GM21528 (cell line): ENCODE measurements around the gene ETFA.

Source experiments
- ATAC-seq: cut with Tn5 transposase; IDR thresholded peaks from one replicate; pipeline ENCODE4 v1.9.1; 2021; ENCODE audit warnings: mild to moderate bottlenecking, moderate library complexity; ENCODE audit not compliant: unreplicated experiment, low FRiP score

The ETFA gene

GRCh38 chr15:76223521-76223920, 87.7 kb downstream of the ETFA start:
- no peak for ATAC-seq

DNA sequence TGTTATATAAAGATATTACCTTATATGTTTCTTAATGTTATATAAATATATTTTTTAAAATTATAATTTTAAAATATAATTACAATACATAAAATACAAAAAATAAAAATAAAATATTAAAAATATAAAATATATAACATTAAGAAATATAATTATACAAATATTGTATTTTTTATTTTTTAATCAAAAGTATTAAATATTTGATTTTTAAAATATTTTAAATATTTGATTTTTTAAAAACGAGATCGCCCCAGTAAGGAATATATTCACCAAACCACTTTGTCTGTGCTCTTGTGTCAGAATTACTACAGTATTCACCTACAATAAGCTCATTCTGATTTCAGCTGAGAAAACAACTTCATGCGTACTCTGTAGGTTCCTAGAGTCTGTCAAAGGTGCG, 89.1 kb downstream of the ETFA start:
- ATAC-seq, result no peak

DNA sequence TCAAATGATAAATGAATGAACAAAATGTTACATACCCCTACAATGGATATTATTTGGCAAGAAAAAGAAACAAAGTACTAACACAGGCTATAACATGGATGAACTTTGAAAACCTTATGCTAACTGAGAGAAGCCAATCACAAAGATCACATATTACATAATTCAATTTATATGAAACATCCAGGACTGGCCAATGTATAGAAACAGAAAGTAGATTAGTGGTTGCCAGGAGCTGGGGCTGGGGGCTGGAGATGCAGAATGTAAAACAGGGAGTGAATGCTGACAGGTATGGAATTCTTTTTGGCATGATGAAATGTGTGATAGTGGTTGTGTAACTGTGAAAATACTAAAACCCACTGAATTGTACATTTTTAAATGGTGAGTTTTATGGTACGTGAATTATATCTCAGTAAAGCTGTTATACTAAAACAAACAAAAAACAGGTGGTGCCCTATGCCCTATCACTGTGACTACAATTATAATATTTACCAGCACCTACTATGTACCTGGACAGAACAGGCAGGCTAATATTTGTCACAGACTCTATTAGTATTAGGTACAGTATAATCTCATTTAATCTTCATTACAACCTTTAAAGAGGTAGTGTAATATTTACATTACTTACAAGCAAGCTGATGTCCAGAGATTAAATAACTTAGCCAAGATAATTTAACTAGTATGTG, 90.0 kb downstream of the ETFA start:
- ATAC-seq, result no peak

DNA sequence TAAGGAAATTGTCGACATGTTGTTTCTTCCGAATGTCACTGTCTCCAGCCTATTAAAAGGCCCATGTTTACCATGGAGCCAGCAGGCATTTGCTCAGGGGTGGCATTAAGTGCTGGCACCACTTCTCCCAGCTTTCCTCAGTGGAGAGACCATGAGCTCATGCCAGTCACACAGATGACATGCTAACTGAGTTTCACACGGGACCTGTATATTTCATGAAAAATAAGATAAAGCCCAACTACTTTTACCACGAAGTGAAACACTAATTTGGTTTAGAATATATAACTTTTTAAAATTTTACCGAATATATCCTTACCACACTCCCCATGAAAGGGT, 93.4 kb downstream of the ETFA start:
- ATAC-seq, result no peak

DNA sequence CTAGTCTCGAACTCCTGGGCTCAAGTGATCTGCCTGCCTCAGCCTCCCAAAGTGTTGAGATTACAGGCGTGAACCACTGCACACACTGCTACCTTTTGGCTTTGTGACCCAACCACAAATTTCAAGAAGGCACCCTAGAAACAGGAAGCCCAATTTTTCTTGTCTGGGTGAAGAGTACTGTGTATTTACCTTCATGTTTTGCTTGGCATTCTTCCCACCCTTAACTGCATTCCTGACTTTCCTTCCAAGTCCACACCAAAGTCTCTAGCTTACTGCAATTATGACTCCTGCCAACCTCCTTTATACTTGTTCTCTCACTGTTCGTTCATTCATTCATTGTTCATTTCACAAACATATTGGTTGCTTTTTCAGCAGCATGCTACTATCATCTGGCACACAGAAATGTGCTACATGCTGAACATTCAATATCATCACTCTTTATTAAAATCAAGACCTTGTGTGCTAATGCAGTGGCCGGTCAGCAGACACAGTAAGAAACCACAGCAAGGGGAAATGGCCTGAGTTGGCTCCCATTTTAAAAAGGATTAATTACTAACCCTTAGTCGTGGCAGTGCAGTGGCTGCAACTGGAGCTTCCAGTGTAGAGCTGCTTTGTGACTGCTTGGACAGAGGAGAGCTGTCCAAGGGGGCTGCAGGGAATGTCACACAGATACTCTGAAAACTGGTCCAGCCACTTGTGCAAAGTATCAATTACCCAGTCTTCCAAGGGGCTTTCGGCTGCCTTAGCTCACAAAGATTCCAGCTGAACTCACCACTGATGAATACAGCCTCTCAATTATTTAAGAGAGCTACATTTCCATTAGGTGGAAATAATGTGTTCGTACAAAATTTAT, 94.0 kb downstream of the ETFA start:
- no peak for ATAC-seq

- ATAC-seq, result no peak
Observed at GRCh38 chr15:76215634-76216033, 95.6 kb downstream of the ETFA start.

DNA sequence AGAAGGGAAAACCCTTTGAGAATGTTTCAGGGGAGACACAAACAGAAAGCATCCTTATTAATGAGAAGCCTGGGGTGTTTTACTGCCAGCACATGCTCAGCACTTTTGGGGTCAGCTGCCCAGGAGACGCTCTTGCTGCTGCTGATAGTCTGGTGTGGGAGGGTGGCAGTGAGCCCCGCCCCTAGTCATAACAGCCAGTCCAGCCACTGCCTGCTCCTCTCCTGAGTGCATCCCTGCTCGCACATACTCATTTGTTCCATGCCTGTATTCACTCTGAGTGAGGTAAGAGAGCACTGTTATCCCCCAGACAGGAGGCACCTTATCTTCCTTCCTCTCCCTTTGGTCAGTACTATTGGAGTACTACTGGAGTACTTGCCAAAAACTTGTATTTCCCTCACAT, 101.3 kb downstream of the ETFA start:
- ATAC-seq, result no peak

GRCh38 chr15:76209523-76209922, 101.7 kb downstream of the ETFA start:
- ATAC-seq, result no peak

DNA sequence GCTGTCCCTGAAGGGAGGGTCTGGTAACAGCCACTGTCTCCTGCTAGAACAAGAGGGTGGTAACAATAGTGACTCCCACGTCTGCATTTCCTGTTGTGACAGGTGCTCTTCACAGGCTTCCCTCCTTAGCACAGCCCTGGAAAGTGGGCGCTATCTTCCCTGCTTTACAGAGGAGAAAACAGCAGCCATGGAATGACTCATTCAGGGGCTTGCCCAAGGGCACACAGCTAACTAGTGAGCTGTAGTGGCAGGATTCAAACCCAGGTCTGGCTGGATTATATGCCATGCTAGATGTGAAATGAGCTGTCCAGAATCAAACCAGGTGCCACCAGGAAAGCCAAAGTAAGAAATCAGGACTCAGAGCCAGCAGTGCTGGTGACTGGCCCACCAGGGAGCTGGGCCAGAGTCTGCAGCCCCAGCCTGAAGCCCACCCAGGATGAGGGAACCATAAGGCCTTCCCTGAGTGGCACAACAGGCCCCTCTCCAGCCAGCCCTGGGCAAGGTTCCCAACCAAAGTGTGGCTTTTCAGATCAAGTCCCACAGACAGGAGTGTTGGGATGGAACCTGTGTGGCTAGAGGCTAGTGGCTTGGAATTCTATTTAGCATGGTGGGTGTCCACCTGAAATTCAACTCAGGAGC, 102.4 kb downstream of the ETFA start:
- no peak for ATAC-seq

DNA sequence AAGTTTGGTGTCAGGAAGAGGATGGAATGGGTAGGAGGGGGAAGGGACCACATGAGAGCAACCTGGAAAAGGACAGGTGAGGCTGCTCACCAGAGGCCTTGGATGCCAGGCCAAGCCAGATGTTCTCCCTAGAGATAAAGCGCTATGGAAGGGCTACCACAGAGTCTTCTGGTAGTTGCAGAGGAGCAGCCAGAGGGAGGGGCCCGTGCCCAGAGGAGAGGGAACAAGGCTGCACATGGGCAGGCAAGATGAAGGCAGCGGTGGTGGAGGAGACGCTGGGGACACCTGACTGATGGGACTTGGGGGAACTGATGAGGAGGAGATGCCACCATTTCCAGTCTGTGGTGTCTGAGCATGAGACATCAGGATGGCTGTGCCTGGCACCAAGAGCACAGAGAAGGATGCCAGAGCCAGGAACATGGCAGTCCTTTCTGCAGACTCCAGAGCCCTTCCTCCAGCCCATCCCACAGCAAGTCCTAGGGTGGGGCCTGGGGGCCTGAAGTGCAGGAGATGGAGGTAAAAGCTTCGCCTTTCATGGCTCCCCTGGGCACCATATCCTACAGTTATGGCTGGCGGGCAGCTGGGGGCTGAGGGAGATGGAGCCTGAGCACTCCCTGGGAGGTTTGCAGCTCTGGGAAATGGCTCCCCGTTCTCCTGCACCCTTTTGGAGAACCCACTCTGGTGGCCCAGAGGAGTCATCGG, 103.0 kb downstream of the ETFA start:
- no peak for ATAC-seq

DNA sequence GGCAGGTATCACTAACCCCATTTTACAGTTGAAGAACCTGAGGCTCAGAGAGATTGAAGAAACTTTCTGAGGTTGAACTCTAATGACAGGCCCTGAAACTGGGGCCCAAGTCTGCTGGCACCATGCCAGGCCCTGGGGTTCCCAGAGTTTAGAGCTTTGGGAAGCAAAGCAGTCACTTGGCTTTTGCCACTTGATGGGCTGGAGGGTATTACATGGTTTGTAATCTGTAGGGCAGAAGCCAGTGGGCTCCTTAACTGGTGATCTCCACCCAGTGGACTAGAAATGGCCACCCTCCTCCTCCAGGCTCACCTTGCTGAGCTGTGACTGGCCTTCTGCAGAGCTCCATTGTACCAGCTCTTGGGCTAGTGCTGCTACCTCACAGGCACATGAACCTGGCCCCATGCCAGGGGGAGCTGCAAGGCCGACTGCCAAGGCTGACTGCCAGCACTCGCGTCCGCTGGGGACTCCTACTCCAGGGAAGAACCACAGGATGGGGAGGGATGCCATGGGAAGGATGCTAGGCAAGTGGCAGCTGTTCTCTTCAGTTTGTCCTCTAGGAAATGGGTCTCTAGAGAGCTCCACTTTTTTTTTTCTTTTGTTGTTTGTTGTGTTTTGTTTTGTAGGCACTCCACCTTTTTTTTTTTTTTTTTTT, 104.8 kb downstream of the ETFA start:
- ATAC-seq, result no peak

DNA sequence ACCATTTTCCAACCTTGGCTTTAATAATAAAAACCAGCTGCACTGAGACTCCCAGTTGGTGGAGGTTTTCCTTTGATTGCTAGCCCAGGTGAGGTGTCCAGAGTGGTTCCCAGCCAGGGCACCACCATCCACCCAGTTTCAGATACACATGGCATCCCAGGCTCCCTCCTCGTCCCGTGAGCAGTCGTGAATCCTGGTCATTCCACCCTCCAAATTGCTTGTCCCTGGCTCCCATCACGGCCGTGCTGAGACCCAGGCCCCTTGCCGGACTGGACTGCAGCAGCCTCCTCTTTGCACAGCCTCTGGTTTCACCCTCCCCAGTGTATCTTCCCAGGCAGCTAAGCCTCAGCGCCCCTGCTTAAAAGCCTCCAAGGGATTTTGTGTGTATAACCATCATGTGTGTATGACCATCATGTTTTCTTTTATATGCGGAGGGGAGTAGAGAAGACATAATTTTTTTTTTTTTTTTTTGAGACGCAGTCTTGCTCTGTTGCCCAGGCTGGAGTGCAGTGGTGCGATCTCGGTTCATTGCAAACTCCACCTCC, 106.3 kb downstream of the ETFA start:
- no peak for ATAC-seq

DNA sequence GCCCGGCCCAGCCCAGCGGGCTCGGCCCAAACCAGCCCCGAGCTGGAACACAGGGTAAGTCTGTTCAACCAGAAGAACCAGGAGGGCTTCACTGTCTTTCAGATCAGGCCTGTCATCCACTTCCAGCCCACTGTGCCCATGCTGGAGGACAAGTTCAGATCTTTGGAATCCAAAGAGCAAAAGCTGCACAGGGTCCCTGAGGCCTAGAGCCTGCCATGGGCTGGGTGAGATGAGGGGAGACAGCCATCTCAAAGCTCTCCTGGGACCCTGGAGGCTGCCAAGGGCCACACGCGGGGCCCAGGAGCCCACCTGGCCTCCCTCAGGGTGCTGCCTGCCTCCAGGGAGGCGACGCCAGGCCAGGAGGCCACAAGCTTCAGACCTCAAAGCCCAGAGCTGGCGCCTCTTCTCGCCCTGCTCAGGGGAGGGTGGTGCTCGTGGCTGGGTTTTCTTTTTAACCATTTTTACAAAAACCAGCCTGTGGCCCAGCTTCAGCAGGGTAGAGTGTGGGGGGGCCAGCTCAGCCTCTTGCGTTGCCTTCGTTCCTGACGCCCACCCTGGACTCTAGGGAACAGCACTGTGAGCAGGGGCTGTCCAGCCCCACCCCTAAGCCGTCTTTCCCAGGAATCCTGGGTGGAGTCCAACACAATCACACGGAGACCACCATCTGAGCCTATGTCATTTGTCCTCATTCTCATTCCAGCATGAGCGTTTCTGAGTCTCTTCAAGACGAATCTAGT, 107.0 kb downstream of the ETFA start:
- no peak for ATAC-seq

DNA sequence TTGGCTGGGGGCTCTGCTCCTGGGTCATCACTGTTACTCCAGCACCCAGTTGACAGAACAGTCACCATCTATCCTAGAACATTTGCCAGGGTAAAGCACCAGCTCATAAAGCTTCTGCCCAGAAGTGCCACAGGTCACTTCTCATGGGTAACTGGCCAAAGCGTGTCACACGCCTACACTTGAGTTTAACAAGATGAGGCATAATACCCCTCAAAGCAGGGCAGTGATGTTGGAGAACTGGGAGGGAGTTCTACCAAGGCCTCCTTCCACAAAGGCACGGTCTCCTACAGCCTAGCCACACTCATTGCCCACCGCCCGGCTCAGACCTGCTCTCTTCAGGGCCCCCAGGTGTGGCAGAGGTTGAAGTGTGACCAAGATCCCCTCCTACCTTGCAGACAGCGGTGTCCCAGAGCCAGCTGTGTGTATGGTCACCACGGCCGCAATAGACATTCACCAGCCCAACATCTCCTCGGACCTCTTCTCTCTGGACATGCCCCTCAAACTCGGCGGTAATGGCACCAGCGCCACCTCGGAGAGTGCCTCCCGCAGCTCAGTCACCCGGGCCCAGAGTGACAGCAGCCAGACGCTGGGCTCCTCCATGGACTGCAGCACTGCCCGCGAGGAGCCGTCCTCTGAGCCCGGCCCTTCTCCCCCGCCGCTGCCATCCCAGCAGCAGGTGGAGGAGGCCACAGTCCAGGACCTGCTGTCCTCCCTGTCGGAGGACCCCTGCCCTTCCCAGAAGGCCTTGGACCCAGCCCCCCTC, 107.7 kb downstream of the ETFA start:
- no peak for ATAC-seq

GRCh38 chr15:76201536-76202255, 109.6 kb downstream of the ETFA start:
- no peak for ATAC-seq

GRCh38 chr15:76200641-76201105, 110.6 kb downstream of the ETFA start:
- ATAC-seq, result no peak

GRCh38 chr15:76200083-76200465, 111.2 kb downstream of the ETFA start:
- ATAC-seq, result no peak
